ENCODE data around the gene MKX.

The MKX gene

DNA sequence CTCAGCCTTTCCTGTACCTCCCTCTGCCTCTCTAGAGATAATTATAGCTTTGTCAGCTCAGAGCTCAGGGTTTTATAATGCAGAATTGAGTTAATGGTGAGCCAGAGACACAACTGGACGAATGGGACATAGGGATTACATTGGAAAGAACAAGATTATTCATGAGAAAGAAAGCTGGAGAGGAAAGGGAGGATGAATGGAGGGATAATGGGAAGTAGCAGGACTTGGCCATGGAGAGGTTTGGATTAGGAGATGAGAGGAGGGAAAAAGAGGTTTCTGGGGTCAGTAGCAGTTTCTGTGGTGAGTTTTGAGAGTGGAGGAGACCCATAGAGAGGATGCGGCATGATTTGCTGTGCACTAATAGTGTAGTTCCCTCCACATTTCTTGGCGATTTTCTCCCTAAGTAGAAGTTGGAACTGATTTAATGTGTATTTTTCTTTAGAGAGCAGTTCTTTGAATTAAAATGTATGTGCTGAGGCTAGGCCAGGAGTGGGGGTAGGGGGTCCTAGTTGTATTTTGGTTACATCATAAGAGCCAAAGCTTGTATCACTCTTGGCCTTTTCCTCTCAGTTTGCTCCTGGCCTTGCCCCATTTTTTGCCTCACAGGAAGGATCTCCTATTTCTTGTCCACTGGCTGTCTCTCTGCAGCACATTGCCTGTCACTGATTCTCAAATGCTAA lies 107.4 kb downstream of the MKX start:
- H3K4me3 ChIP-seq (ENCODE audit: low read length in 2 of 2), result no peak overlapping the region
- H3K9me3 ChIP-seq (ENCODE audit: control insufficient read depth in 2 of 2, low read length in 2 of 2), result no peaks in the 10 kb centered on the region
- H3K36me3 ChIP-seq (ENCODE audit: control insufficient read depth in 2 of 2, insufficient read depth in 2 of 2, low read length in 2 of 2), result no peaks in the 10 kb centered on the region
- no peaks in the 10 kb centered on the region for H3K4me1 ChIP-seq (ENCODE audit: control insufficient read depth in 2 of 2, insufficient read depth in 2 of 2, low read length in 2 of 2)
- H3K27me3 ChIP-seq (ENCODE audit: control insufficient read depth in 2 of 2, insufficient read depth in 2 of 2, low read length in 2 of 2), result no peaks in the 10 kb centered on the region
- no peak overlapping the region for H3K9ac ChIP-seq (ENCODE audit: low read depth in 1 of 2, low read length in 2 of 2)
- no peak overlapping the region for H3K27ac ChIP-seq (ENCODE audit: low read depth in 2 of 2, low read length in 2 of 2)

DNA sequence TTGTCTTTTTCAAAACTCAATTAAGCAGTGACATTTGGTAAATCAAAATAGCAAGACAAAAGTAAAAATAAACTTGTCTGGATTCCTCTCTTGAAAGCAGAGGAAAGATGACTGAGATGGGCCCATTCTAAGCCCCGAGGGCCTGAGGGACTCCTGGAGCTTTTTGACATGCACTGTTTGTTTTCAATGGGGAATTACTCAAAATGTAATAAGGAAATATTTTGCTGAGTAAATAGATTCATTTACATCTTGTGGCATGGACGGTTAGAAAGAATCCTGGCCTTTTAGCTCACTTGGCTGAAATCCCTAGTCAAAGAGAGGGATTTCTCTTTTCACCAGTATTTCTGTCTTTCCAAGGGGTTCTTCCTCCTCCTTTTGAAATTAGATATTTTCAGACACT lies 108.0 kb downstream of the MKX start:
- H3K9ac ChIP-seq (ENCODE audit: low read depth in 1 of 2, low read length in 2 of 2), result no peak overlapping the region
- no peaks in the 10 kb centered on the region for H3K4me1 ChIP-seq (ENCODE audit: control insufficient read depth in 2 of 2, insufficient read depth in 2 of 2, low read length in 2 of 2)
- no peaks in the 10 kb centered on the region for H3K9me3 ChIP-seq (ENCODE audit: control insufficient read depth in 2 of 2, low read length in 2 of 2)
- H3K36me3 ChIP-seq (ENCODE audit: control insufficient read depth in 2 of 2, insufficient read depth in 2 of 2, low read length in 2 of 2), result no peaks in the 10 kb centered on the region
- no peaks in the 10 kb centered on the region for H3K27me3 ChIP-seq (ENCODE audit: control insufficient read depth in 2 of 2, insufficient read depth in 2 of 2, low read length in 2 of 2)
- H3K27ac ChIP-seq (ENCODE audit: low read depth in 2 of 2, low read length in 2 of 2), result no peak overlapping the region
- no peak overlapping the region for H3K4me3 ChIP-seq (ENCODE audit: low read length in 2 of 2)

DNA sequence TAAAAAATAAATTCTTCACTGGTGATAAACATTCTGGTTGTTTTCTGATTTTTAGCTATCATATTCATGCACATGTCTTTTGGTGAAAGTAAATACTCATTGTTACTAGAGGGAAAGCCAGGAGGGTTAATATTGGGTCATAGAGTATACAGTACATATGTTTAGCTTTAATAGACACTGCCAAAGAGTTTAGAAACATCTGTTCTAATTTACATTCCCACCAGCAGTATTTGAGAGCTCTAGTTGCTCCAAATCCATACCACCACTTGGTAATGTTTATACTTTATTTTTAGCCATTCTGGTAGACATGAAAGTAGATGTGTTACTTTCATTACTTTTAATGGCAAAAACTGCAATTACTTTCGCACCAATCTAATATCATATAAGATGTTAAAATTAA lies 108.8 kb downstream of the MKX start:
- no peaks in the 10 kb centered on the region for H3K36me3 ChIP-seq (ENCODE audit: control insufficient read depth in 2 of 2, insufficient read depth in 2 of 2, low read length in 2 of 2)
- H3K27me3 ChIP-seq (ENCODE audit: control insufficient read depth in 2 of 2, insufficient read depth in 2 of 2, low read length in 2 of 2), result no peaks in the 10 kb centered on the region
- H3K4me1 ChIP-seq (ENCODE audit: control insufficient read depth in 2 of 2, insufficient read depth in 2 of 2, low read length in 2 of 2), result no peaks in the 10 kb centered on the region
- H3K9me3 ChIP-seq (ENCODE audit: control insufficient read depth in 2 of 2, low read length in 2 of 2), result no peaks in the 10 kb centered on the region
- no peak overlapping the region for H3K9ac ChIP-seq (ENCODE audit: low read depth in 1 of 2, low read length in 2 of 2)
- no peak overlapping the region for H3K27ac ChIP-seq (ENCODE audit: low read depth in 2 of 2, low read length in 2 of 2)
- no peak overlapping the region for H3K4me3 ChIP-seq (ENCODE audit: low read length in 2 of 2)

DNA sequence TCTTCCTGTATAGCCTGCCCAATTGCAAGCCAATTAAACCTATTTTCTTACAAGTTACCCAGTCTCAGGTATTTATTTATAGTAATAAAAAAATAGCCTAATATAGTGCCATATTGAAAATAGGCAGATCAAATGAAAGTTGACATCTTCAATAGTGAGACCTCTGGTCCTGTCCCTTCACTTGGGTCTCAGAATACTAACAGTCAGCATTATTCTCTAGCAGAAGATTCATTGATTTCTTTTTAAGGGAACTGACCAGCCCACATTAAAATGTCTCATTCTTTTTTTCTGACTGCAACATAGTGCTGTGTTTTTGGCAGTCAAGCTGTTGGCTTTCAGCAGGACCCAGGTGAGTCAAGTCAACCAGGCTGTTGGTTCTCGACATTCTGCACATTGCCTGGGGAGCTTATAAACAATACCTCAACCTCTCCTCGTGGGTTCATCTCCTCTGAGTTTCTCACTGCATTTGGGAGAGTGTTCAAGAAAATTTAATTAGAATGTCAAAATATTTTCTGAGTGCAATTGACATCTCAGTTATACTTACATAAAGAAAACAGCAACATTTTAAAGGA lies 109.8 kb downstream of the MKX start:
- no peak overlapping the region for H3K9ac ChIP-seq (ENCODE audit: low read depth in 1 of 2, low read length in 2 of 2)
- H3K4me3 ChIP-seq (ENCODE audit: low read length in 2 of 2), result no peak overlapping the region
- H3K4me1 ChIP-seq (ENCODE audit: control insufficient read depth in 2 of 2, insufficient read depth in 2 of 2, low read length in 2 of 2), result no peaks in the 10 kb centered on the region
- no peaks in the 10 kb centered on the region for H3K9me3 ChIP-seq (ENCODE audit: control insufficient read depth in 2 of 2, low read length in 2 of 2)
- H3K27ac ChIP-seq (ENCODE audit: low read depth in 2 of 2, low read length in 2 of 2), result no peak overlapping the region
- no peaks in the 10 kb centered on the region for H3K27me3 ChIP-seq (ENCODE audit: control insufficient read depth in 2 of 2, insufficient read depth in 2 of 2, low read length in 2 of 2)
- H3K36me3 ChIP-seq (ENCODE audit: control insufficient read depth in 2 of 2, insufficient read depth in 2 of 2, low read length in 2 of 2), result no peaks in the 10 kb centered on the region

DNA sequence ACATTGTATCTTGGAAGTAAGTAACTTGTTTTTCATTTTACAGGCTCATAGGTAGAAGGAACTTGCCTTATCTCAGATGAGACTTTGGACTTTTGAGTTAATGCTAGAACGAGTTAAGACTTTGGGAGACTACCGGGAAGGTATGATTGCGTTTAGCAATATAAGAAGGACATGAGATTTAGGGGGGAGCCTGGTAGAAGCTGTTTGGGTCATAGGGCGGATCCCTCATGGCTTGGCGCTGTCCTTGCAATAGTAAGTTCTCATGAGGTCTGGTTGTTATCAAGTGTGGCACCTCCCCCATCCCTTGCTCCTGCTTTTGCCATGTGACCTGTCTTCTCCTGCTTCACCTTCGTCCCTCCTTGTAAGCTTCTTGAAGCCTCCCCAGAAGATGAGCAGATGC lies 110.3 kb downstream of the MKX start:
- H3K9ac ChIP-seq (ENCODE audit: low read depth in 1 of 2, low read length in 2 of 2), result no peak overlapping the region
- H3K27me3 ChIP-seq (ENCODE audit: control insufficient read depth in 2 of 2, insufficient read depth in 2 of 2, low read length in 2 of 2), result no peaks in the 10 kb centered on the region
- H3K4me3 ChIP-seq (ENCODE audit: low read length in 2 of 2), result no peak overlapping the region
- H3K9me3 ChIP-seq (ENCODE audit: control insufficient read depth in 2 of 2, low read length in 2 of 2), result no peaks in the 10 kb centered on the region
- H3K27ac ChIP-seq (ENCODE audit: low read depth in 2 of 2, low read length in 2 of 2), result peak overlapping the region in 1 of 2 donors; percentile 16
- H3K4me1 ChIP-seq (ENCODE audit: control insufficient read depth in 2 of 2, insufficient read depth in 2 of 2, low read length in 2 of 2), result no peaks in the 10 kb centered on the region
- H3K36me3 ChIP-seq (ENCODE audit: control insufficient read depth in 2 of 2, insufficient read depth in 2 of 2, low read length in 2 of 2), result no peaks in the 10 kb centered on the region

DNA sequence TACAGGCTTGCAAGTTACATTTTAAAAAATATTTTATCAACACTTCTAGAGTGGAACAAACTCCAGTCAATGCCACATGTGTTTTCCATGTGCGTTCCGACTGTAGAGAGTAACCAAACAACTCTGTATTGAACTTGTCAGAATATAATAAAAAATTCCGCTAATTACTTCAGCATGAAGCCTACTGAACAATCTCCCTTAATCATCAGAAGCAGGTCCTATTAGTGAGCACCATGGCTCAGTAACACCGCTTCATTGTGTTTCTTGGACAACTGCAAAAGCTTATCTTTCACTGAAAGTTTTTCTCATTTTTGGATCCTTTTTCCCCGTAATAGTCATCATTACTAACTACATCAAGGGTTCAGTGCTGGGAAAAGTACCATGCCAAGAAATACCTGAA lies 117.0 kb downstream of the MKX start:
- Histone ChIP-seq H3K4me3 (ENCODE audit: low read length in 2 of 2) (no peak overlapping the region), H3K9ac (ENCODE audit: low read depth in 1 of 2, low read length in 2 of 2) (no peak overlapping the region), H3K9me3 (ENCODE audit: control insufficient read depth in 2 of 2, low read length in 2 of 2) (no peaks in the 10 kb centered on the region), H3K27ac (ENCODE audit: low read depth in 2 of 2, low read length in 2 of 2) (no peak overlapping the region), H3K4me1 (ENCODE audit: control insufficient read depth in 2 of 2, insufficient read depth in 2 of 2, low read length in 2 of 2) (no peaks in the 10 kb centered on the region), H3K36me3 (ENCODE audit: control insufficient read depth in 2 of 2, insufficient read depth in 2 of 2, low read length in 2 of 2) (no peaks in the 10 kb centered on the region), H3K27me3 (ENCODE audit: control insufficient read depth in 2 of 2, insufficient read depth in 2 of 2, low read length in 2 of 2) (no peaks in the 10 kb centered on the region)

DNA sequence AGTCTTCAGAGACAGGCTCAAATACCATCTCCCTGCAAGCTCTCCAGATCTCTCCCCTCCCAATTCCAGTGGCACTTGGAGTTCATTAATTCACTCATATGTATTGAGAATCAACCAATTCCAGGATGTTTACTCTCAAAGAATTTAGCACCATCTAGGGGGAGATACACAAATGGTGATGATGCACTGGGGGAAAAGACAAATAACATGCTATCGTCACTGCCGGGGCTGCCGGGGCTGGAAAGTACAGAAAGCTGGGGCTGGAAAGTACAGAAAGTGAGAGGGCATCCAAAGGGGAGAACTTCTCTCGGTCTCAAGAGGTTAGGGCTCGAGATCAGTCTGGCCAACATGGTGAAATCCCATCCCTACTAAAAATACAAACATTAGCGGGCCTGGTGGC lies 118.7 kb downstream of the MKX start:
- Histone ChIP-seq H3K36me3 (ENCODE audit: control insufficient read depth in 2 of 2, insufficient read depth in 2 of 2, low read length in 2 of 2) (no peaks in the 10 kb centered on the region), H3K27me3 (ENCODE audit: control insufficient read depth in 2 of 2, insufficient read depth in 2 of 2, low read length in 2 of 2) (no peaks in the 10 kb centered on the region), H3K4me1 (ENCODE audit: control insufficient read depth in 2 of 2, insufficient read depth in 2 of 2, low read length in 2 of 2) (no peaks in the 10 kb centered on the region), H3K4me3 (ENCODE audit: low read length in 2 of 2) (no peak overlapping the region), H3K9me3 (ENCODE audit: control insufficient read depth in 2 of 2, low read length in 2 of 2) (no peaks in the 10 kb centered on the region), H3K27ac (ENCODE audit: low read depth in 2 of 2, low read length in 2 of 2) (no peak overlapping the region), H3K9ac (ENCODE audit: low read depth in 1 of 2, low read length in 2 of 2) (no peak overlapping the region)

DNA sequence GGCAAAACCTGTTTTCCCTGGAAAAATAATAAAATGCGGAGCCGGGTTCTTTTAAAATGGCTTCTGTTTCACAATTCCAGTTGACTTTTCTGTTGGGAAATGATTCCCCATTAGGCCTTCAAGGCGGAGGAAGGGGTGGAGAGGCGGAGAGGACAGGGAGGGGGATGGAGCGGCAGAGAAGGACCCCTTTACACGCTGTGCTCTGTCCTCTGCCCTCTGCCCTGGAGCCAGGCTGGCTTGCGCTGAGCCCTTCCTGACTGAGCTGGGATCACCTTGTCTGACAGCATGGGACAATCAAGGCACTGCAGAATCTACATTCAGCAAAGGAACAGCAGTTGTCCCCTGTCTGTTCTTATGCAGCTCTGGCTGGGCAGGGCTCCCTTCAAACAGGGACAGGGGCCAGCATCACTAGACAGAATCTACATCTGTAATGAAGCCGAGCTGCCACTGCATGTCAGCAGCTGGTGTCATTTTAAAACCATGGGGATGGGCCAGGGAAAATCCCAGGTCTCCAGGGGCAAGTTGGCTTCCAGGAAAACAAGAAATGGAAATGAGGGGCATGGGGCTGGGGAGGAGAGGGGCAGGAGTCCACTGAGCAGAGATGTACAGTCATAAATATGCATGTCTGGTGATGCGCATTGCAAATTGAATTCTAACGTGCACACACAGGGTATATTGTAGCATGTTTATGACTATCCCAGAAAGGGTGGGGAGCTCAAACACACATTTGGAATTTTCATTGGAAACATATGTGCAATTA lies 120.0 kb downstream of the MKX start:
- Histone ChIP-seq H3K27ac (ENCODE audit: low read depth in 2 of 2, low read length in 2 of 2) (no peak overlapping the region), H3K27me3 (ENCODE audit: control insufficient read depth in 2 of 2, insufficient read depth in 2 of 2, low read length in 2 of 2) (no peaks in the 10 kb centered on the region), H3K9me3 (ENCODE audit: control insufficient read depth in 2 of 2, low read length in 2 of 2) (no peaks in the 10 kb centered on the region), H3K4me1 (ENCODE audit: control insufficient read depth in 2 of 2, insufficient read depth in 2 of 2, low read length in 2 of 2) (no peaks in the 10 kb centered on the region), H3K36me3 (ENCODE audit: control insufficient read depth in 2 of 2, insufficient read depth in 2 of 2, low read length in 2 of 2) (no peaks in the 10 kb centered on the region), H3K9ac (ENCODE audit: low read depth in 1 of 2, low read length in 2 of 2) (no peak overlapping the region), H3K4me3 (ENCODE audit: low read length in 2 of 2) (no peak overlapping the region)

DNA sequence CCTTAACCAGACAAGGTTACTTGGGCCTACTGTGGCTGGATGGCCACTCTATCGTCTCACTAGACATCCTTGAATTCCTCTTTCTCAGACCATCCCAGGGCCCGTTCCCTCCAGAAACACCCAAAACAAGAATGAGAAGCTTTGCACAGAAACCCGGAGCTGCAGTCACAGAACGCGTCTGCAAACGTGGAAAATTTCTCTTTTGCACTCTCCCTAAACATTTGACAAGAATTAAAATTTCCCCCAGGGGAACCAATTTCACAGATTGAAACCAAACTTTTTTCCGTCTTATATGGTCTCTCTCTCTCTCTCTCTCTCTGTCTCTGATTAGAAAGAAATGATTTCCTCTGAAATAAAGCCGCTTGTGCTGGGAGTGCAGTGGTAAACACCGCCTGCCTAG lies 120.7 kb downstream of the MKX start:
- H3K27ac ChIP-seq (ENCODE audit: low read depth in 2 of 2, low read length in 2 of 2), result no peak overlapping the region
- H3K9me3 ChIP-seq (ENCODE audit: control insufficient read depth in 2 of 2, low read length in 2 of 2), result no peaks in the 10 kb centered on the region
- H3K27me3 ChIP-seq (ENCODE audit: control insufficient read depth in 2 of 2, insufficient read depth in 2 of 2, low read length in 2 of 2), result no peaks in the 10 kb centered on the region

More for the DNA sequence above, 120.7 kb downstream of the MKX start:
- no peaks in the 10 kb centered on the region for H3K4me1 ChIP-seq (ENCODE audit: control insufficient read depth in 2 of 2, insufficient read depth in 2 of 2, low read length in 2 of 2)
- H3K4me3 ChIP-seq (ENCODE audit: low read length in 2 of 2), result no peak overlapping the region
- H3K36me3 ChIP-seq (ENCODE audit: control insufficient read depth in 2 of 2, insufficient read depth in 2 of 2, low read length in 2 of 2), result no peaks in the 10 kb centered on the region
- H3K9ac ChIP-seq (ENCODE audit: low read depth in 1 of 2, low read length in 2 of 2), result no peak overlapping the region
